Activated CD4-positive, alpha-beta T cell treated with anti-CD3 and anti-CD28 coated beads for 36 hours (primary cell): ENCODE data around the gene EPHB1. TPM values are rescaled to one million over a fixed set of nuclear protein-coding genes. Genes with fewer than 3 reads are reported as not detected.
"Not testable (repeated sequence)": the region's sequence is repeated elsewhere in the genome, so short reads cannot be mapped to it uniquely, and the experiment has no call there.

Experiments
- ATAC-seq: fragments of 200-7000 bp; cut with Tn5 transposase; one replicate; pipeline ENCODE4 v1.10.0; 2021; ENCODE audit warnings: mild to moderate bottlenecking, moderate library complexity
- CTCF ChIA-PET: fragments of 350-600 bp; sonication (Branson Sonifier 250); formaldehyde crosslinking; loops from one replicate; lab custom pipeline; 2021; ENCODE audit warnings: antibody characterized with exemption; lab: Charles Lee
- POLR2A ChIA-PET: fragments of 350-600 bp; sonication (Branson Sonifier 250); formaldehyde crosslinking; loops from one replicate; lab custom pipeline; 2021; ENCODE audit warnings: antibody characterized with exemption, inconsistent platforms; lab: Charles Lee
- DNase-seq: peaks from one replicate; pipeline ENCODE4 v3.0.0-alpha.2; 2020
- H3K27ac Mint-ChIP-seq: one replicate; pipeline ENCODE4 v1.8.0; 2021; ENCODE audit warnings: mixed read lengths
- H3K27me3 Mint-ChIP-seq: one replicate; pipeline ENCODE4 v1.8.0; 2021; ENCODE audit warnings: mixed read lengths
- H3K36me3 Mint-ChIP-seq: one replicate; pipeline ENCODE4 v1.8.0; 2021; ENCODE audit warnings: low read depth, mixed read lengths
- H3K4me1 Mint-ChIP-seq: one replicate; pipeline ENCODE4 v1.8.0; 2021; ENCODE audit warnings: mixed read lengths
- H3K4me3 Mint-ChIP-seq: one replicate; pipeline ENCODE4 v1.8.0; 2021; ENCODE audit warnings: mild to moderate bottlenecking, moderate library complexity, mixed read lengths
- H3K9me3 Mint-ChIP-seq: one replicate; pipeline ENCODE4 v1.8.0; 2021; ENCODE audit warnings: low read depth, mixed read lengths
- intact Hi-C, 2 experiments: fragments of 100-400 bp; cut with DNase I in 1 of 2; cut with micrococcal nuclease in 1 of 2; formaldehyde crosslinking; loops; one replicate each; pipeline versions ENCODE4 v1.14.2 to v1.15.1; 2022 to 2024; cut with DNase I, micrococcal nuclease
- total RNA-seq, 2 experiments: library from RNA; stranded (reverse); gene quantifications; one replicate each; pipeline ENCODE4 v1.2.3, GENCODE V29; 2021

The EPHB1 gene
- total RNA-seq, 2 experiments from 2014 or later: 0.60 to 0.98 TPM

DNA sequence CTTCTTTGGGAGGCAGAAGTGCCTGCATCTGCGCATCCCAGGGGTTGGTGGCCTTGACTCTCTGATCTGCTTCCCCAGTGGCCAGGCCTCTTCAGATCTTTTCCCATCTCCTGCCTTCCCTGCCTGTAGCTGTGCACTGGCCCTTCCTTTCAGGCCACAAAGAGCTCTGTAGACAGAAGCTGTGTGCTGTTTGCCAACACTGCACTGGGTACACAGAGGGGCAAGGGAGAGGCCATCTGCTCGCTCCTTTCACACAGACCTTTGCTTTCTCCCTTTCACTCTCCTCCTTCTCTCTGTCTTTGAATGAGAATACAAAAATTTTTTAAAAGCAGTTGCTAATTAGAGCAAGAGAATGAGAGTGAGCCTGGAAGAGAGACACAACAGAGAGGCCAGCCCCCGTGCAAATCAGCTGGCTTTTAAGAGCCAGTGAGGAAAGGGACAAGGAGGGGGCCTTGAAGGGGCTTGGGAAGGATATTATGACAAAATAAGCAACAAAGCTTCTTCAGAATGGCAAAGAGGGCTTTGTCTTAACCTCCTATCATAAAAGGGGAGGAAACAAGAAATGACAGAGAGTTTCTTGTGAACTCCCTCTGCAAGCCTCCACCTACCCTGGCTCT is 170.9 kb downstream of the EPHB1 start:
- ChIA-PET CTCF (no interaction called here), POLR2A (no interaction called here)
- no peak overlapping the region for H3K27ac Mint-ChIP-seq
- intact Hi-C loops: no loop called here
- H3K9me3 Mint-ChIP-seq: no peaks in the 10 kb centered on the region
- no peaks in the 10 kb centered on the region for H3K36me3 Mint-ChIP-seq
- ATAC-seq (no peak), DNase-seq (no peak)
- H3K4me1 Mint-ChIP-seq: no peaks in the 10 kb centered on the region
- peaks cover 2% of the 10 kb centered on the region for H3K27me3 Mint-ChIP-seq
- H3K4me3 Mint-ChIP-seq: no peak overlapping the region

GRCh38 chr3:134970895-134971294 is 175.8 kb downstream of the EPHB1 start:
- ChIA-PET CTCF (interaction anchor here (0.6 to 0.7 kb wide), 2 partner anchors 27 to 152 kb away, joined by 3 read pairs; no protein-coding TSS in a partner anchor), POLR2A (no interaction called here)
- Mint-ChIP-seq H3K27me3 (no peaks in the 10 kb centered on the region), H3K27ac (no peak overlapping the region), H3K4me1 (no peaks in the 10 kb centered on the region), H3K4me3 (no peak overlapping the region), H3K36me3 (no peaks in the 10 kb centered on the region), H3K9me3 (no peaks in the 10 kb centered on the region)
- intact Hi-C loops: no loop called here
- DNase-seq (no peak), ATAC-seq (no peak)

- DNase-seq (no peak), ATAC-seq (no peak)
- H3K27ac Mint-ChIP-seq: no peak overlapping the region
- H3K9me3 Mint-ChIP-seq: no peaks in the 10 kb centered on the region
- ChIA-PET POLR2A (no interaction called here), CTCF (interaction anchor here (0.6 to 0.7 kb wide), 2 partner anchors 27 to 152 kb away, joined by 3 read pairs; no protein-coding TSS in a partner anchor)
- H3K36me3 Mint-ChIP-seq: no peaks in the 10 kb centered on the region
- intact Hi-C loops: no loop called here
- no peaks in the 10 kb centered on the region for H3K27me3 Mint-ChIP-seq
- H3K4me3 Mint-ChIP-seq: no peak overlapping the region
- H3K4me1 Mint-ChIP-seq: no peaks in the 10 kb centered on the region
Measured at GRCh38 chr3:134971306-134971705, 176.2 kb downstream of the EPHB1 start.

- ATAC-seq, H3K9me3 Mint-ChIP-seq, H3K4me1 Mint-ChIP-seq, H3K27ac Mint-ChIP-seq, H3K4me3 Mint-ChIP-seq, intact Hi-C loops, DNase-seq, H3K36me3 Mint-ChIP-seq, CTCF ChIA-PET, POLR2A ChIA-PET, H3K27me3 Mint-ChIP-seq: not testable (repeated sequence)
Measured at GRCh38 chr3:134971907-134972306, 176.8 kb downstream of the EPHB1 start.

DNA sequence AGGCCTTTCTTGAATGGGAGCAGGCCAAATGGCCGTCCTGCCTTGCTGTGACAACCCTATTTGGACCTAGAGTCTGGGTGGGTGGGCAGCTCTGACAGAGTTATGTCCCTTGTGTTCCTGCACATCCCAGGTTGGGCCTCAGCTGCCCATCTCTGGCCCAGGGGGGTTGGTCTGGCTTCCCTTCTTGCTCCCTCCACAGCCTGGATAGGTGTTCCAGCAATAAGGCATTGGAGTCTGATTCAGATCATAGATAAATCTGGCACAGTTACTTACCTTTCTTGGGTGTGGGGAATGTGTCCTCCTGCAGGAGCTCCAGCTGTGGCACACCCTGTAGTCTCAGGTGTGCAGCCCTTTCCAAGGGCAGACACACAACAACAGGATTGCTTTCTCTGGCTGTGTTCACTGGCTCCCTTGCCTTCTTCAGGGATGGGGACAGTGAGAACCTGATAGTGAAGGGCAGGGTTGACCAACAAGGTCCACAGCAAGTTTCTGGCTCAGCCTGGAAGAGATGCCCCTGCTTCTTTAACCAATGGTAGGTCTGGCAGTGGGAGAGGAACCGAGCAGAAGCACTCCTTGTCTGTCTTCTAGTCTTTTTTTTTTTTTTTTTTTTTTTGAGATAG is 177.9 kb downstream of the EPHB1 start:
- Mint-ChIP-seq H3K27ac (no peak overlapping the region), H3K9me3 (no peaks in the 10 kb centered on the region)
- intact Hi-C loops: no loop called here

DNA sequence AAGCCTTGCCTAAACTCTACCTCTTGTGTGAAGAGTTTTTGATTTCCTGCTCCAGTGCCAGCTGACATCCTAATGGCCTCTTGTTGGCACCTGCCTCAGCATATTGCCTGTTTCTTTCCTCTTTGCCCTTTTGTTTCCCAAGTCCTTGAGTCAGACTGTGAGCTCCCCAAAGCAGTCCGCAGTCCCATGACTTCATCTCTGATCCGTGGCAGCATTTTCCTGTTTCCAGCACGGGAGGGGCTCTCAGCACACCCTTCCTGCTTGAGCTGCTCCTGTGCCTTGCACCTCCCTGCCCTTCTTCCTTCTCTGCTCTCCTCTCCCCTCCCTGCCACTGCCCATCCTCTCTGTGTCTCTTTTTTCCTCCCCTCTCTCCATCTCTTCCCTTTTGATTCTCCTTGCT is 179.6 kb downstream of the EPHB1 start:
- no peak for ATAC-seq
- no peaks in the 10 kb centered on the region for H3K9me3 Mint-ChIP-seq
- POLR2A ChIA-PET: no interaction called here
- H3K27ac Mint-ChIP-seq: no peak overlapping the region
- no peak for DNase-seq
- intact Hi-C loops: no loop called here
- H3K4me1 Mint-ChIP-seq: no peaks in the 10 kb centered on the region
- H3K4me3 Mint-ChIP-seq: no peak overlapping the region
- H3K36me3 Mint-ChIP-seq: no peaks in the 10 kb centered on the region
- CTCF ChIA-PET: no interaction called here
- no peaks in the 10 kb centered on the region for H3K27me3 Mint-ChIP-seq

More for the DNA sequence above, 177.9 kb downstream of the EPHB1 start:
- DNase-seq (no peak), ATAC-seq (no peak)
- no peaks in the 10 kb centered on the region for H3K4me1 Mint-ChIP-seq
- H3K4me3 Mint-ChIP-seq: no peak overlapping the region
- H3K36me3 Mint-ChIP-seq: no peaks in the 10 kb centered on the region
- POLR2A ChIA-PET: no interaction called here
- CTCF ChIA-PET: no interaction called here
- H3K27me3 Mint-ChIP-seq: no peaks in the 10 kb centered on the region

- ATAC-seq: no peak
- CTCF ChIA-PET: no interaction called here
- Mint-ChIP-seq H3K27me3 (no peaks in the 10 kb centered on the region), H3K4me3 (no peak overlapping the region), H3K27ac (no peak overlapping the region), H3K36me3 (no peaks in the 10 kb centered on the region), H3K4me1 (no peaks in the 10 kb centered on the region), H3K9me3 (no peaks in the 10 kb centered on the region)
- POLR2A ChIA-PET: no interaction called here
- DNase-seq: no peak
- intact Hi-C loops: no loop called here
Measured at GRCh38 chr3:134976948-134977347, 181.9 kb downstream of the EPHB1 start.

DNA sequence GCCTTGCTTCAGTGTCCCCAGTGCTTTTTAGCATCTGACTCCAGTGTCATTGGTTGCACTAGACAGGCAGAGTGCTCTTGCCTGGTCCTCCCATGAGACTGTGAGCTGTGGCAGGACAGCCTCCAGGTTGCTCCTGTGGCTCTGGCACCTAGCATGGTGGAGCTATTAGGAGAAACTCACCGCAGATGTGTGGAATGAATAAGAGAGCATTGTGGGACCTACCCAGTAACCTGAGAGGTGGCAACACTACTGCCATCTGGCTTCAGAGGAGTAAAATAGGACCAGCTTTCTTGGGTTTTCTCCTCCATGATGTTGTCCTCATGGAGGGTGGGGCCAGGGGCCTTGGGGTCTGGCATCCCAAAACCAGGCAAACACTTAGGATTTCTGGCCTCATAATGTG is 183.6 kb downstream of the EPHB1 start:
- intact Hi-C loops: loop anchor here in 1 of 2 experiments (2.0 kb wide), 1 partner anchor 184 kb away; the partner anchor contains the start of gene EPHB1
- Mint-ChIP-seq H3K36me3 (no peaks in the 10 kb centered on the region), H3K4me3 (no peak overlapping the region), H3K4me1 (no peaks in the 10 kb centered on the region), H3K27ac (no peak overlapping the region), H3K9me3 (no peaks in the 10 kb centered on the region), H3K27me3 (no peaks in the 10 kb centered on the region)
- ATAC-seq (no peak), DNase-seq (no peak)
- POLR2A ChIA-PET: no interaction called here
- CTCF ChIA-PET: no interaction called here

DNA sequence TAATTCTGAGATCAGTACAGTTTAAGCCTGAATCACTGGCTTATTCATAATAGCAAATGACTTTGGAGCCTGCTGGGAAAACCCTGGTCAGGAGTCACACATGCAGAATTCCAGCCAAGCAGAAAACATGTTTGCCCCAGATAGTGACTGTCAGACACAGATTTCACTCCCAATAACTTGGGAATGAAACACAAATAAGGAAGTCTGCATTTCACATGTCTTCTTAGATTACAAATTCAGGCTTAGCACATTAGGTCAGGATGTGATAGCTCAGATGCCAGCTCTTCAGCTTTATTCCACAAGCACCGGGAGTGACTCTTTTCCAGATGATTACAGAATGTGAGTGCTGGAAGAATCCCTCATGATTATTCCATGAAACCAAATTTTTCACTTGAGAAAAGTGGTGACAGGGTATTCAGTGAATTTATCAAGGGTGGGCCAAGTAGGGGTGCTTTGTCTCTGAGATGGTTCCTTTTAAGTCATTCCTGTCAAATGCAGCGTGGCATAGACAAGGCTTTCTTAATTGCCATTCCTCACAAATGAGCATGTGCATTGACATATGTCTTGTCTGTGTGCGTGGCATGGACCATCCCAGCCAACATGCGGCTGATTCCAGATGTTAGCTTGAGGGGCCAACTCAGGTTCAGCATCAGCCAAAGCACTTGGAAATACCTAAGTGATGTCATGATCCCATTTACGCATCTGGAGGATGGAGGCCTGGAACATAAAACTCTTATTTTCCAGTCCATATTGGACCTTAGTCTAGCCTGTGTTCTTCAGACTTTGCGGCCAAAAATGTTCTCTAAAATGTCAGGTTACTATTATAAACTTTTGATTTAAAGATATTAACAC is 191.0 kb downstream of the EPHB1 start:
- ATAC-seq: no peak
- ChIA-PET CTCF (no interaction called here), POLR2A (no interaction called here)
- H3K27me3 Mint-ChIP-seq: no peaks in the 10 kb centered on the region
- H3K4me1 Mint-ChIP-seq: no peaks in the 10 kb centered on the region
- DNase-seq: no peak
- intact Hi-C loops: no loop called here
- H3K4me3 Mint-ChIP-seq: no peak overlapping the region
- H3K27ac Mint-ChIP-seq: no peak overlapping the region
- H3K9me3 Mint-ChIP-seq: no peaks in the 10 kb centered on the region
- no peaks in the 10 kb centered on the region for H3K36me3 Mint-ChIP-seq

- DNase-seq: no peak
- Mint-ChIP-seq H3K4me1 (no peaks in the 10 kb centered on the region), H3K4me3 (no peak overlapping the region), H3K27me3 (no peaks in the 10 kb centered on the region), H3K9me3 (no peaks in the 10 kb centered on the region), H3K27ac (no peak overlapping the region), H3K36me3 (no peaks in the 10 kb centered on the region)
- intact Hi-C loops: no loop called here
- ATAC-seq: no peak
- ChIA-PET POLR2A (no interaction called here), CTCF (no interaction called here)
Measured at GRCh38 chr3:134988666-134989065, 193.6 kb downstream of the EPHB1 start.

- ChIA-PET CTCF (no interaction called here), POLR2A (no interaction called here)
- Mint-ChIP-seq H3K27me3 (no peaks in the 10 kb centered on the region), H3K27ac (no peak overlapping the region), H3K9me3 (no peaks in the 10 kb centered on the region), H3K4me1 (no peaks in the 10 kb centered on the region), H3K36me3 (no peaks in the 10 kb centered on the region), H3K4me3 (no peak overlapping the region)
- ATAC-seq (no peak), DNase-seq (no peak)
- intact Hi-C loops: no loop called here
Measured at GRCh38 chr3:134991003-134991402, 195.9 kb downstream of the EPHB1 start.
